Endometrial microvascular endothelial cells (primary cell): ENCODE measurements around the gene OARD1. TPM values are rescaled to one million over a fixed set of nuclear protein-coding genes. Genes with fewer than 3 reads are reported as not detected.
"Not testable (repeated sequence)": the region's sequence is repeated elsewhere in the genome, so short reads cannot be mapped to it uniquely, and the experiment has no call there.

Experiments used
- in situ Hi-C: cut with HindIII; loops from 2 replicates; pipeline ENCODE4 v1.10.0; 2017; ENCODE audit warnings: low sequenced_read_pairs, low pct_unique_long_range_greater_than_20kb; ENCODE audit errors: inconsistent ontology term
- total RNA-seq: library from RNA; depleted of rRNA; stranded (reverse); fragments of >200 nt; gene quantifications from one replicate; pipeline ENCODE4 v1.2.3, GENCODE V29; 2015; ENCODE audit errors: inconsistent ontology term

Gene OARD1
- 8.1 TPM for total RNA-seq

- in situ Hi-C loops = no loop called here
Measured at GRCh38 chr6:41071923-41072835, at the start of gene OARD1. OARD1 (minus strand) TSS chr6:41072356; CDS start chr6:41071634, 722 bp downstream.

GRCh38 chr6:41120058-41120457, 47.9 kb upstream of the OARD1 start:
- in situ Hi-C loops = no loop called here

GRCh38 chr6:41119508-41119907, 47.4 kb upstream of the OARD1 start:
- in situ Hi-C loops = no loop called here

- in situ Hi-C loops = not testable (repeated sequence)
Measured at GRCh38 chr6:41115027-41115426, 42.9 kb upstream of the OARD1 start.

GRCh38 chr6:41111017-41111416, 38.9 kb upstream of the OARD1 start:
- in situ Hi-C loops = no loop called here

GRCh38 chr6:41103847-41104246, 31.7 kb upstream of the OARD1 start:
- in situ Hi-C loops = no loop called here

GRCh38 chr6:41100871-41101287, 28.7 kb upstream of the OARD1 start:
- in situ Hi-C loops = no loop called here

GRCh38 chr6:41098366-41098765, 26.2 kb upstream of the OARD1 start:
- in situ Hi-C loops = no loop called here

GRCh38 chr6:41097467-41098090, 25.4 kb upstream of the OARD1 start:
- in situ Hi-C loops = no loop called here

GRCh38 chr6:41093729-41094128, 21.6 kb upstream of the OARD1 start:
- in situ Hi-C loops = no loop called here

GRCh38 chr6:41092421-41093140, 20.4 kb upstream of the OARD1 start:
- in situ Hi-C loops = no loop called here

- in situ Hi-C loops = no loop called here
Measured at GRCh38 chr6:41090841-41091761, 18.9 kb upstream of the OARD1 start.

GRCh38 chr6:41088451-41088850, 16.3 kb upstream of the OARD1 start:
- in situ Hi-C loops = no loop called here

- in situ Hi-C loops = no loop called here
Measured at GRCh38 chr6:41085182-41085581, 13.0 kb upstream of the OARD1 start.

GRCh38 chr6:41083072-41083471, 10.9 kb upstream of the OARD1 start:
- in situ Hi-C loops = no loop called here

- in situ Hi-C loops = no loop called here
Measured at GRCh38 chr6:41080621-41081020, 8.5 kb upstream of the OARD1 start.

- in situ Hi-C loops = no loop called here
Measured at GRCh38 chr6:41079080-41079479, 6.9 kb upstream of the OARD1 start.

GRCh38 chr6:41078101-41078500, 5.9 kb upstream of the OARD1 start:
- in situ Hi-C loops = no loop called here

GRCh38 chr6:41077536-41077935, 5.4 kb upstream of the OARD1 start:
- in situ Hi-C loops = no loop called here
